ENCODE data around the gene CUEDC1. TPM values are rescaled to one million over a fixed set of nuclear protein-coding genes. Genes with fewer than 3 reads are reported as not detected.

Gene CUEDC1
- total RNA-seq, 1 experiment from 2014 or later = 61.4 TPM

DNA sequence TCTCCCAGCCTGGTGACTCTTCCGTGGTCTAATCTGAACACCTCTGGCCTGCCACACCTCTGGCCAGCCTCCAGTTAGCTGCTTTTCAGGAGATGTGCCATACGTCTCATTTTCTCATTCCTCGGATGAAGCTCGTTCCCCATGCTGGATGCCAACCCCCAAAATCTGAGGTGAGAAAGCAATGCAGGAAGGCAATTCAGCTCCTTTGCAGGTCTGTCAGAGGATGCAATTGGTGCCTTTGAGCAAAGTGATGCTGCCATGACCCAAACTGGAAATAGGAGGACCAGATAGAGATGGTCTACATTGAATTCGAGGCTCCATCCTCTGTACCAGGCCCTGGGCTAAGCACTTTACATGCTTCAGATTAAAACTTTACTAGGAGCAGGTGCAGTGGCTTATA, 11.0 kb upstream of the CUEDC1 start:
- Histone ChIP-seq H3K27ac (no peak overlapping the region), H3K79me2 (ENCODE audit: low read depth) (no peaks in the 10 kb centered on the region), H3F3A (ENCODE audit: insufficient read depth, low read depth) (peaks cover 8% of the 10 kb centered on the region; the same call in 1 of the 2 replicates), H4K20me1 (ENCODE audit: insufficient read depth) (no peaks in the 10 kb centered on the region), H2AFZ (no peak overlapping the region), H3K4me2 (no peak overlapping the region), H3K36me3 (ENCODE audit: low read depth) (no peaks in the 10 kb centered on the region), H3K4me3 (no peak overlapping the region), H3K9me3 (ENCODE audit: insufficient read depth, low read depth) (no peaks in the 10 kb centered on the region), H3K9me2 (ENCODE audit: insufficient read depth) (no peaks in the 10 kb centered on the region), H3K27me3 (ENCODE audit: insufficient read depth, low read depth) (no peaks in the 10 kb centered on the region), H3K4me1 (replicated peaks; ENCODE audit: insufficient read depth) (no peaks in the 10 kb centered on the region)
- intact Hi-C loops (cut with micrococcal nuclease; ENCODE audit: unreplicated experiment) = no loop called here
- DNase-seq = no peak
- ChIA-PET CTCF (no interaction called here), POLR2A (ENCODE audit: unreplicated experiment) (no interaction called here)
- no TSS peak for BruUV-seq (replicated peaks)
- TF ChIP-seq, protein P1, sequence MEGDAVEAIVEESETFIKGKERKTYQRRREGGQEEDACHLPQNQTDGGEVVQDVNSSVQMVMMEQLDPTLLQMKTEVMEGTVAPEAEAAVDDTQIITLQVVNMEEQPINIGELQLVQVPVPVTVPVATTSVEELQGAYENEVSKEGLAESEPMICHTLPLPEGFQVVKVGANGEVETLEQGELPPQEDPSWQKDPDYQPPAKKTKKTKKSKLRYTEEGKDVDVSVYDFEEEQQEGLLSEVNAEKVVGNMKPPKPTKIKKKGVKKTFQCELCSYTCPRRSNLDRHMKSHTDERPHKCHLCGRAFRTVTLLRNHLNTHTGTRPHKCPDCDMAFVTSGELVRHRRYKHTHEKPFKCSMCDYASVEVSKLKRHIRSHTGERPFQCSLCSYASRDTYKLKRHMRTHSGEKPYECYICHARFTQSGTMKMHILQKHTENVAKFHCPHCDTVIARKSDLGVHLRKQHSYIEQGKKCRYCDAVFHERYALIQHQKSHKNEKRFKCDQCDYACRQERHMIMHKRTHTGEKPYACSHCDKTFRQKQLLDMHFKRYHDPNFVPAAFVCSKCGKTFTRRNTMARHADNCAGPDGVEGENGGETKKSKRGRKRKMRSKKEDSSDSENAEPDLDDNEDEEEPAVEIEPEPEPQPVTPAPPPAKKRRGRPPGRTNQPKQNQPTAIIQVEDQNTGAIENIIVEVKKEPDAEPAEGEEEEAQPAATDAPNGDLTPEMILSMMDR (conservative IDR thresholded peaks at IDR 0.05) = no peak
- no peak for TF ChIP-seq EZH2 (IDR thresholded peaks at IDR 0.05; ENCODE audit: low read depth)

DNA sequence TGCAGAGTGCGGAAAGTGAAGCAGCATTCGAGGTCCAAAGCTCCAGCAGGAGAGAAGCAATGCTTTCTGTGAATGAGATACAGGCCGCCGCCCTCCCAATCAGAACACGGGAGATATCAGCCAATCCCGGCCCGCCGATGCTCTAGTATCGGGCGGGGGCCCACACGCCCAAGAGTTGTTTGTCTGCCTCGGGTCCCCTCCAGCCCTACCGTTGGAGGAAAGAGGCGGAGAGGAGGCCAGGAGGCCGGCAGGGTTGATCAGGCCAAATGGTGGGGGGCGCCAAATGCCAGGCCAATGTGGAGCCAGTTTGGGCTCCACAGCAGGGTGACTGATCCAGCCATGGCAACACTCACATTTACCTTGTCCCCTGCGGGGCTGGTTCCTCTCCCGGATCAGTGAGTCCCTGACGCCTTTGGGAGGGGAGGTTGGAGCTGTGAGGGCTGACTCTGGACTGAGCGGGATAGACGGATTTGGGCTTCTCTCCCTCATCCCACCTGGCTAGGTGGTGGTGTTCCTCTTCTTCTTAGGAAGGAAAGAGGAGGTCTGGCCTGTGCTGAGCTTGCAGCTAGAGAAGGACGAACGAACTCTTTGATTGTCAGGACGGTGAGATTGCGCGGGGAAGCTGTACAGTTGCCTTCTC, 10.4 kb upstream of the CUEDC1 start:
- no peaks in the 10 kb centered on the region for H3K9me2 ChIP-seq (ENCODE audit: insufficient read depth)
- no TSS peak for BruUV-seq (replicated peaks)
- peaks cover 2% of the 10 kb centered on the region; the same call in 1 of the 2 replicates for H3F3A ChIP-seq (ENCODE audit: insufficient read depth, low read depth)
- H3K79me2 ChIP-seq (ENCODE audit: low read depth) = no peaks in the 10 kb centered on the region
- H3K4me2 ChIP-seq = no peak overlapping the region
- DNase-seq = no peak
- H3K4me3 ChIP-seq = no peak overlapping the region
- ChIA-PET CTCF (no interaction called here), POLR2A (ENCODE audit: unreplicated experiment) (no interaction called here)
- no peak overlapping the region for H2AFZ ChIP-seq
- no peaks in the 10 kb centered on the region for H3K9me3 ChIP-seq (ENCODE audit: insufficient read depth, low read depth)
- H3K36me3 ChIP-seq (ENCODE audit: low read depth) = no peaks in the 10 kb centered on the region
- TF ChIP-seq, protein P1 (conservative IDR thresholded peaks at IDR 0.05) = no peak
- no peak for TF ChIP-seq EZH2 (IDR thresholded peaks at IDR 0.05; ENCODE audit: low read depth)
- no peaks in the 10 kb centered on the region for H3K4me1 ChIP-seq (replicated peaks; ENCODE audit: insufficient read depth)
- H3K27me3 ChIP-seq (ENCODE audit: insufficient read depth, low read depth) = no peaks in the 10 kb centered on the region
- H3K27ac ChIP-seq = no peak overlapping the region
- H4K20me1 ChIP-seq (ENCODE audit: insufficient read depth) = no peaks in the 10 kb centered on the region
- intact Hi-C loops (cut with micrococcal nuclease; ENCODE audit: unreplicated experiment) = no loop called here

DNA sequence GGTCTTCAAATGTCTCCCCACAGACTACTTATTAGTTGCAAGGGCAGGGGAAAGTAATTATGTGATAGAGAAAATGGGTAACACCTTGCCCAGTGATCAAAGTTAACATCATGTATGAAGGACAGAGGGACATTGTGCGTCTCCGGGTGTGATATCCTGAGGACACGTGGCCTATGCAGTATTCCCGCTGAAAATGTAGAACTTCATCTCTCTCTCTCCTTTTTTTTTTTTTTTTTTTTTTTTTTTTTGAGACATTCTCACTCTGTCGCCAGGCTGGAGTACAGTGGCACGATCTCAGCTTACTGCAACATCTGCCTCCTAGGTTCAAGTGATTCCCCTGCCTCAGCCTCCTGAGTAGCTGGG, 7.9 kb upstream of the CUEDC1 start:
- Histone ChIP-seq H3F3A (ENCODE audit: insufficient read depth, low read depth) (no peaks in the 10 kb centered on the region), H3K9me3 (ENCODE audit: insufficient read depth, low read depth) (no peaks in the 10 kb centered on the region), H3K4me3 (no peak overlapping the region), H3K4me2 (no peak overlapping the region), H3K4me1 (replicated peaks; ENCODE audit: insufficient read depth) (no peaks in the 10 kb centered on the region), H3K9me2 (ENCODE audit: insufficient read depth) (no peaks in the 10 kb centered on the region), H3K79me2 (ENCODE audit: low read depth) (no peaks in the 10 kb centered on the region), H4K20me1 (ENCODE audit: insufficient read depth) (no peaks in the 10 kb centered on the region), H3K27ac (no peak overlapping the region), H2AFZ (no peak overlapping the region), H3K27me3 (ENCODE audit: insufficient read depth, low read depth) (no peaks in the 10 kb centered on the region), H3K36me3 (ENCODE audit: low read depth) (no peaks in the 10 kb centered on the region)
- intact Hi-C loops (cut with micrococcal nuclease; ENCODE audit: unreplicated experiment) = no loop called here
- ChIA-PET CTCF (no interaction called here), POLR2A (ENCODE audit: unreplicated experiment) (no interaction called here)
- DNase-seq = no peak
- no peak for TF ChIP-seq EZH2 (IDR thresholded peaks at IDR 0.05; ENCODE audit: low read depth)
- TF ChIP-seq, protein P1 (conservative IDR thresholded peaks at IDR 0.05) = no peak
- BruUV-seq (replicated peaks) = no TSS peak

All from PC-9 (cell line).